PFSK-1 (cell line): Measurements from ENCODE around the gene GPBP1L1.

Experiments used
- FOXP2 ChIP-seq: optimal IDR thresholded peaks from 2 replicates; pipeline ENCODE3; 2011; ENCODE audit warnings: borderline replicate concordance, control low read depth, inconsistent platforms; ENCODE audit not compliant: insufficient read depth; ENCODE audit errors: extremely low read length, extremely low read depth
- POLR2AphosphoS5 ChIP-seq: IDR thresholded peaks from 2 replicates; pipeline ENCODE4 v1.6.1; 2012; ENCODE audit warnings: low read depth, mild to moderate bottlenecking, control low read depth, low read length, moderate library complexity
- SIN3A ChIP-seq: IDR thresholded peaks from 2 replicates; pipeline ENCODE4 v1.6.1; 2012; ENCODE audit warnings: mild to moderate bottlenecking, low read length, moderate library complexity, borderline replicate concordance; ENCODE audit not compliant: insufficient read depth
- TAF1 ChIP-seq: IDR thresholded peaks from 2 replicates; pipeline ENCODE4 v1.6.1; 2012; ENCODE audit warnings: low read length, control low read depth, borderline replicate concordance; ENCODE audit not compliant: insufficient read depth
- TF ChIP-seq, protein P1 (sequence below), 2 experiments: IDR thresholded peaks; 2 replicates each; pipeline versions ENCODE4 v1.6.1 to v1.8.0; 2011 to 2012; ENCODE audit warnings: low read depth in 2 of 2, low read length in 2 of 2, control low read depth in 1 of 2, inconsistent platforms in 1 of 2, mild to moderate bottlenecking in 1 of 2, moderate library complexity in 1 of 2; ENCODE audit not compliant: insufficient read depth in 1 of 2

Gene GPBP1L1

GRCh38 chr1:45669859-45670655 is 16.3 kb downstream of the GPBP1L1 start:
- no peak for TF ChIP-seq SIN3A
- no peak for TF ChIP-seq TAF1
- TF ChIP-seq POLR2AphosphoS5: no peak

- no peak for TF ChIP-seq SIN3A
These were observed 17.0 kb downstream of the GPBP1L1 start for GRCh38 chr1:45669379-45669778.

- TF ChIP-seq SIN3A (no peak), TAF1 (no peak), POLR2AphosphoS5 (no peak), FOXP2 (no peak)
- TF ChIP-seq, protein P1, sequence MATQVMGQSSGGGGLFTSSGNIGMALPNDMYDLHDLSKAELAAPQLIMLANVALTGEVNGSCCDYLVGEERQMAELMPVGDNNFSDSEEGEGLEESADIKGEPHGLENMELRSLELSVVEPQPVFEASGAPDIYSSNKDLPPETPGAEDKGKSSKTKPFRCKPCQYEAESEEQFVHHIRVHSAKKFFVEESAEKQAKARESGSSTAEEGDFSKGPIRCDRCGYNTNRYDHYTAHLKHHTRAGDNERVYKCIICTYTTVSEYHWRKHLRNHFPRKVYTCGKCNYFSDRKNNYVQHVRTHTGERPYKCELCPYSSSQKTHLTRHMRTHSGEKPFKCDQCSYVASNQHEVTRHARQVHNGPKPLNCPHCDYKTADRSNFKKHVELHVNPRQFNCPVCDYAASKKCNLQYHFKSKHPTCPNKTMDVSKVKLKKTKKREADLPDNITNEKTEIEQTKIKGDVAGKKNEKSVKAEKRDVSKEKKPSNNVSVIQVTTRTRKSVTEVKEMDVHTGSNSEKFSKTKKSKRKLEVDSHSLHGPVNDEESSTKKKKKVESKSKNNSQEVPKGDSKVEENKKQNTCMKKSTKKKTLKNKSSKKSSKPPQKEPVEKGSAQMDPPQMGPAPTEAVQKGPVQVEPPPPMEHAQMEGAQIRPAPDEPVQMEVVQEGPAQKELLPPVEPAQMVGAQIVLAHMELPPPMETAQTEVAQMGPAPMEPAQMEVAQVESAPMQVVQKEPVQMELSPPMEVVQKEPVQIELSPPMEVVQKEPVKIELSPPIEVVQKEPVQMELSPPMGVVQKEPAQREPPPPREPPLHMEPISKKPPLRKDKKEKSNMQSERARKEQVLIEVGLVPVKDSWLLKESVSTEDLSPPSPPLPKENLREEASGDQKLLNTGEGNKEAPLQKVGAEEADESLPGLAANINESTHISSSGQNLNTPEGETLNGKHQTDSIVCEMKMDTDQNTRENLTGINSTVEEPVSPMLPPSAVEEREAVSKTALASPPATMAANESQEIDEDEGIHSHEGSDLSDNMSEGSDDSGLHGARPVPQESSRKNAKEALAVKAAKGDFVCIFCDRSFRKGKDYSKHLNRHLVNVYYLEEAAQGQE (IDR thresholded peaks at IDR 0.05; ENCODE audit: insufficient read depth in 1 of 2, low read depth in 2 of 2, low read length in 2 of 2): no peak
These were observed 17.8 kb downstream of the GPBP1L1 start for GRCh38 chr1:45668526-45668925.

DNA sequence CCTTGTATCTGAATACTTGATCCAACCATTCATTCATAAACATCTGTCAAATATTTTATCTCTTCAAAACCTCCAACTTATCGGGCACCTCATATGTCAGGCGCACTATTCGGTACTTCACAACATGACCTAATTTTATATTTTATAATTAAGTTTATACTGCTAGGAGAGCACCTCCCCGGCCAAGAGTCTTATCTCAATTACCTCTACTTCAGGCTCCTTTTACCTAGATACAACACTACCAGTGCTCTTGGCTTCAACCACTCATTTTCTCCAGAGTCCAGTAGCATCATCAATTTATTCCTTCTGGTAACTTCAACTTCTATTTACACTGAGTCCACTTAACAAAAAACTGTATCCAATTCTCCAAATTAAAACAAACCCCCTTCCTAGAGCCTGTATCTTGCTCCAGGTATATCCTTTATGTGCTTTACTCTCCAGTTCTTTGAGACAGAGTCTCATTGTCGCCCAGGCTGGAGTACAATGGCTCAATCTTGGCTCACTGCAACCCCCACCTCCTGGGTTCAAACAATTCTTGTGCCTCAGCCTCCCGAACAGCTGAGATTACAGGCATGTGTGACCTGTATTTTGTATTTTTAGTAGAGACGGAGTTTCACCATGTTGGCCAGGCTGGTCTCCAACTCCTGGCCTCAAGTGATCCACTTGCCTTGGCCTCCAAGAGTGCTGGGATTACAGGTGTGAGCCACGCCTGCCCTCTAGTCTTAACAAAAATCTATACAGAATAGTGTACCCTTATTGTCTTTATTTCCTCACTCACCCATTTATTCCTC is 18.8 kb downstream of the GPBP1L1 start:
- TF ChIP-seq TAF1: no peak
- no peak for TF ChIP-seq SIN3A
- TF ChIP-seq POLR2AphosphoS5: no peak
- TF ChIP-seq, protein P1 (IDR thresholded peaks at IDR 0.05; ENCODE audit: insufficient read depth in 1 of 2, low read depth in 2 of 2, low read length in 2 of 2): no peak
- no peak for TF ChIP-seq FOXP2

GRCh38 chr1:45666836-45667235 is 19.5 kb downstream of the GPBP1L1 start:
- TF ChIP-seq FOXP2: no peak
- TF ChIP-seq, protein P1 (IDR thresholded peaks at IDR 0.05; ENCODE audit: insufficient read depth in 1 of 2, low read depth in 2 of 2, low read length in 2 of 2): no peak
- no peak for TF ChIP-seq TAF1
- no peak for TF ChIP-seq POLR2AphosphoS5
- TF ChIP-seq SIN3A: no peak

DNA sequence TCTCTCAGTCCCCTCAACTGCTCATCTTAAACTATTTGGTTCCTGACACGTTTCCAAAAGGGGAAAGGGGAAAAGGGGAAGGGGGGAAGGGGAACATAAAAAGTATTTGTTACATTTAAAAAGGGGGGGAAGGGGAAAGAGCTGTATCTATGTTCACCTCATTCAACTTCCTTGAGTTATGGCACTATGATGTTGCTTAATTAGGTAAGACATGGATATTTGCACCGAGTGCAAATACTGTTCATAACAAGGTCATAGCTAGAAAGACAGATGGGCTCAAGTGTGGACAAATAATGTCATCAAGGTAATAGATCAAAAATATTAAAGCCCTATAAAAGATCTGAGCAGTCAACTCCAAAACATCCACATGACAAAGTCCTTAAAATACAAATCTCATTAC is 26.0 kb downstream of the GPBP1L1 start:
- TF ChIP-seq TAF1 (no peak), SIN3A (no peak), FOXP2 (no peak), POLR2AphosphoS5 (no peak)
- TF ChIP-seq, protein P1 (IDR thresholded peaks at IDR 0.05; ENCODE audit: insufficient read depth in 1 of 2, low read depth in 2 of 2, low read length in 2 of 2): no peak
